IPS-18c (cell line): ENCODE measurements around the gene NXF3.
"Not testable (repeated sequence)": the region's sequence is repeated elsewhere in the genome, so short reads cannot be mapped to it uniquely, and the experiment has no call there.

Experiments used
- H3K4me3 ChIP-seq: 2 replicates; pipeline ENCODE4 v1.7.0; 2013; ENCODE audit warnings: low read depth, mild to moderate bottlenecking, low read length, moderate library complexity; ENCODE audit not compliant: insufficient read depth
- H3K9me3 ChIP-seq: one replicate; pipeline ENCODE4 v1.6.1; 2013; ENCODE audit warnings: mild to moderate bottlenecking, low read length, moderate library complexity; ENCODE audit not compliant: control insufficient read depth, insufficient read depth

NXF3 gene, protein sequence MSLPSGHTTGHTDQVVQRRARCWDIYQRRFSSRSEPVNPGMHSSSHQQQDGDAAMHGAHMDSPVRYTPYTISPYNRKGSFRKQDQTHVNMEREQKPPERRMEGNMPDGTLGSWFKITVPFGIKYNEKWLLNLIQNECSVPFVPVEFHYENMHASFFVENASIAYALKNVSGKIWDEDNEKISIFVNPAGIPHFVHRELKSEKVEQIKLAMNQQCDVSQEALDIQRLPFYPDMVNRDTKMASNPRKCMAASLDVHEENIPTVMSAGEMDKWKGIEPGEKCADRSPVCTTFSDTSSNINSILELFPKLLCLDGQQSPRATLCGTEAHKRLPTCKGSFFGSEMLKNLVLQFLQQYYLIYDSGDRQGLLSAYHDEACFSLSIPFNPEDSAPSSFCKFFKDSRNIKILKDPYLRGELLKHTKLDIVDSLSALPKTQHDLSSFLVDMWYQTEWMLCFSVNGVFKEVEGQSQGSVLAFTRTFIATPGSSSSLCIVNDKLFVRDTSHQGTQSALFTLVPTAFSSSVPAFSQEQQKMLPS

GRCh38 chrX:103092942-103093341 is at the start of gene NXF3:
Gene NXF3 (minus strand): TSS chrX:103093143. CDS start chrX:103093023, 120 bp downstream.
- no peak within 1 kb of the TSS for H3K4me3 ChIP-seq
- no peaks in the 10 kb centered on the region for H3K9me3 ChIP-seq

DNA sequence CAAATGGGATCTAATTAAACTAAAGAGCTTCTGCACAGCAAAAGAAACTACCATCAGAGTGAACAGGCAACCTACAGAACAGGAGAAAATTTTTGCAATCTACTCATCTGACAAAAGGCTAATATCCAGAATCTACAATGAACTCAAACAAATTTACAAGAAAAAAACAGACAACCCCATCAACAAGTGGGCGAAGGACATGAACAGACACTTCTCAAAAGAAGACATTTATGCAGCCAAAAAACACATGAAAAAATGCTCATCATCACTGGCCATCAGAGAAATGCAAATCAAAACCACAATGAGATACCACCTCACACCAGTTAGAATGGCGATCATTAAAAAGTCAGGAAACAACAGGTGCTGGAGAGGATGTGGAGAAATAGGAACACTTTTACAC is 43.6 kb upstream of the NXF3 start:
- not testable (repeated sequence) for H3K9me3 ChIP-seq, H3K4me3 ChIP-seq

DNA sequence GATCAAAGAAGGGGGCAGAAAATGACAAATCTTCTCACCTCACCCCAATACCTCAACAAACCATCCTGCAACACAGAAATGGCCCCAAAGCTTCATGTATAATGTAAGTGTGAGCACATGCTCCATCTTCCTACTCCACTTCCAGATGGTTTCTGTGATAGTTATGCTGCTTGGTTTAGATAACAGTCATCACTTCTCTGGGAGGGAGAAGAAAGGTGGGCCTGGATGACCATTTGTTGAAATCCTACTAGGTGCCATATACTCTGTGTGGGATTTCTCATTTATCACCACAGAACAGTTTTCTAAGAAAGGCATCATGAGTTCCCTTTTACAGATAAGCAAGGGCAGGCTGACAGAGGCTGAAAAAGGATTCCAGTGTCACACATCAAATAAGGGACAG is 31.3 kb upstream of the NXF3 start:
- H3K4me3 ChIP-seq: no peak overlapping the region
- peaks cover 3% of the 10 kb centered on the region for H3K9me3 ChIP-seq

DNA sequence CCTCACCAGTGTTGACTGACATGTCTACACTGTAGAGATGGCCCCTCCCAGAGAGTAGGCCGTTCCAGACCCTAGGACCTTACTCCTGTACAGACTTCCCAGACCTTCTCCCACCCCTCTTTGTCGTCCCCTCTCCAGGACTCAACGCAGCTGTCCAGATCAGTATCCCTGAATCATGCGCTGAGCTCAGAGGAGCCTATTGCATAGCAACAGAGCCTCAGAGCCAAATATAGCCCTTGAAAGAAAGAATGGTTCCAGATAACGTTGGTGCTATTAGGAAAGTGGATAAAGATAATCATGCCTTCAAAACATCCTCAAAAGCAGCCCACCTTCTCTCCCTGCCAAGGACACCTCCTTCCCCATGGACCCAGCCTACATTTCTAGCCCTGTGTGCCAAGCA is 27.8 kb upstream of the NXF3 start:
- H3K9me3 ChIP-seq: peaks cover 2% of the 10 kb centered on the region
- H3K4me3 ChIP-seq: no peak overlapping the region

GRCh38 chrX:103116970-103117369 is 24.0 kb upstream of the NXF3 start:
- H3K4me3 ChIP-seq, H3K9me3 ChIP-seq: not testable (repeated sequence)

DNA sequence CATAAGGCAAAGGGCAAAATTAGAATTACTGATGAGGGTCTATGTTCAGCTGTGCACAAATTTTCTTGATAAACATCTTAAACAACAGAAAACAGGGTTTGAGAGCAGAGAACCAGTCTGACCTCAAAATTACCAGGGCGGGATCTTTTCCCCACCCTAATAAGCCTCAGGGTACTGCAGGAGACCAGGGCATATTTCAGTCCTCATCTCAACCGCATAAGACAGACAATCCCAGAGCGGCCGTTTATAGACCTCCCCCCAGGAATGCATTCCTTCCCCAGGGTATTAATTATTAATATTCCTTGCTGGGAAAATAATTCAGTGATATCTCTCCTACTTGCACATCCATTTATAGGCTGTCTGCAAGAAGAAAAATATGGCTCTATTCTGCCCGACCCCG is 16.6 kb upstream of the NXF3 start:
- not testable (repeated sequence) for H3K4me3 ChIP-seq, H3K9me3 ChIP-seq

GRCh38 chrX:103107836-103108235 is 14.9 kb upstream of the NXF3 start:
- H3K4me3 ChIP-seq: no peak overlapping the region

DNA sequence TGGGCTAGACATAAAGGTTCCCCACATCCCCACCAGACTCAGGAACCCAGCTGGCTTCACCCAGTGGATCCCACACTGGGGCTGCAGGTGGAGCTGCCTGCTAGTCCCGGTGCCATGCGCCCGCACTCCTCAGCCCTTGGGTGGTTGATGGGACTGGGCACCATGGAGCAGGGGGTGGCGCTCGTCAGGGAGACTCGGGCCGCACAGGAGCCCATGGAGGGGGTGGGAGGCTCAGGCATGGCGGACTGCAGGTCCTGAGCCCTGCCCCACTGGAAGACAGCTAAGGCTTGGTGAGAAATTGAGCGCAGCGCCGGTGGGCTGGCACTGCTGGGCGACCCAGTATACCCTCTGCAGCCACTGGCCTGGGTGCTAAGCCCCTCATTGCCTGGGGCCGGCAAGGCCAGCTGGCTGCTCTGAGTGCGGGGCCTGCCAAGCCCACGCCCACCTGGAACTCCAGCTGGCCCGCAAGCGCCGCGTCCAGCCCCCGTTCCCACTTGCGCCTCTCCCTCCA is 14.3 kb upstream of the NXF3 start:
- H3K9me3 ChIP-seq, H3K4me3 ChIP-seq: not testable (repeated sequence)

More at GRCh38 chrX:103107836-103108235, 14.9 kb upstream of the NXF3 start:
- peaks cover 7% of the 10 kb centered on the region for H3K9me3 ChIP-seq

DNA sequence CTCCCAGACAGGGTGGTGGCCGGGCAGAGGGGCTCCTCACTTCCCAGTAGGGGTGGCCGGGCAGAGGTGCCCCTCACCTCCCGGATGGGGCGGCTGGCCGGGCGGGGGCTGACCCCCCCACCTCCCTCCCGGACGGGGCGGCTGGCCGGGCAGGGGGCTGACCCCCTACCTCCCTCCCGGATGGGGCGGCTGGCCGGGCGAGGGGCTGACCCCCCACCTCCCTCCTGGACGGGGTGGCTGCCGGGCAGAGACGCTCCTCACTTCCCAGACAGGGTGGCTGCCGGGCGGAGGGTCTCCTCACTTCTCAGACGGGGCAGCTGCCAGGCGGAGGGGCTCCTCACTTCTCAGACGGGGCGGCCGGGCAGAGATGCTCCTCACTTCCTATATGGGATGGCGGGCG is 11.4 kb upstream of the NXF3 start:
- not testable (repeated sequence) for H3K9me3 ChIP-seq, H3K4me3 ChIP-seq

GRCh38 chrX:103103866-103104265 is 10.9 kb upstream of the NXF3 start:
- H3K9me3 ChIP-seq, H3K4me3 ChIP-seq: not testable (repeated sequence)

- H3K4me3 ChIP-seq: no peak overlapping the region
Measured at GRCh38 chrX:103101299-103102042, 8.5 kb upstream of the NXF3 start.

GRCh38 chrX:103100484-103100883 is 7.5 kb upstream of the NXF3 start:
- Histone ChIP-seq H3K9me3 (no peaks in the 10 kb centered on the region), H3K4me3 (no peak overlapping the region)

More at GRCh38 chrX:103101299-103102042, 8.5 kb upstream of the NXF3 start:
- no peaks in the 10 kb centered on the region for H3K9me3 ChIP-seq

DNA sequence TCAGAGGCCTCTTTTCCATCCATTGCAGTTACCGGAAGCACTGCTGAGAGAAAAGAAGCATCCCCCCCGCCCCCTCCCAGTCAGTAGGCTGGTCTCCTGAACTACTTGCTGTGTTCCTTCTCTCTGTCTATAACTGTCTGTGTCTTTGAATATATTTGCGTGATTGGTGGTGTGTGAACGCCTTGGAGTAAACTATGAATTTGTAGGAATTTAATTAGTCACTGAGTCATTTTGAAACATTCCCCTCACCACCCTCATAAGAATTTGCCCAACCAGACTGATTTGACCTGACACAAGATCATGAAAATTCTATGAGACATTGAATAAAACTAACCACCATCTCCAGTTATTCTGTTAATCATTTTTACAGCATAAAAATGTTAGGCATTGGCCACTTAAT is 6.7 kb upstream of the NXF3 start:
- Histone ChIP-seq H3K9me3 (no peaks in the 10 kb centered on the region), H3K4me3 (no peak overlapping the region)

- Histone ChIP-seq H3K9me3 (no peaks in the 10 kb centered on the region), H3K4me3 (no peak overlapping the region)
Measured at GRCh38 chrX:103098488-103098887, 5.5 kb upstream of the NXF3 start.

GRCh38 chrX:103081051-103081450 is 11.9 kb downstream of the NXF3 start:
- peaks cover 2% of the 10 kb centered on the region for H3K9me3 ChIP-seq
- H3K4me3 ChIP-seq: no peak overlapping the region

DNA sequence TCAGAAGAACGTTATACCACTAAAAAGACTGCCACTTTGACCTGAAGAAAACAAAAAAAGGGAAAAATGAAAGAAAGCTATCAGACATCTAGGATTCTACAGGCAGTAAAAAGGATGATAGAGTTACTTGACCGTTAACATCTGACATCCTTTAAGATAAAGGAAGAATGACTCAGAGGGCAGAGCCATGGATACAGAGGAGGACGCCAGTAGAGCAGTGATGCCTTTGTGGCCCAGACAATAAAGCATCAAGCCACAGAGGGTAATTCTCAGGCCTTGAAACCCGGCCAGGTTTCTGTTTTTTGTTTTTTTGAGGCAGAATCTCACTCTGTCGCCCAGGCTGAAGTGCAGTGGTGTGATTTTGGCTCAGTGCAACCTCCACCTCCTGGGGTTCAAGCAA is 19.5 kb downstream of the NXF3 start:
- Histone ChIP-seq H3K4me3 (no peak overlapping the region), H3K9me3 (no peaks in the 10 kb centered on the region)

GRCh38 chrX:103066606-103067005 is 26.3 kb downstream of the NXF3 start:
- no peak overlapping the region for H3K4me3 ChIP-seq
- peaks cover 2% of the 10 kb centered on the region for H3K9me3 ChIP-seq

DNA sequence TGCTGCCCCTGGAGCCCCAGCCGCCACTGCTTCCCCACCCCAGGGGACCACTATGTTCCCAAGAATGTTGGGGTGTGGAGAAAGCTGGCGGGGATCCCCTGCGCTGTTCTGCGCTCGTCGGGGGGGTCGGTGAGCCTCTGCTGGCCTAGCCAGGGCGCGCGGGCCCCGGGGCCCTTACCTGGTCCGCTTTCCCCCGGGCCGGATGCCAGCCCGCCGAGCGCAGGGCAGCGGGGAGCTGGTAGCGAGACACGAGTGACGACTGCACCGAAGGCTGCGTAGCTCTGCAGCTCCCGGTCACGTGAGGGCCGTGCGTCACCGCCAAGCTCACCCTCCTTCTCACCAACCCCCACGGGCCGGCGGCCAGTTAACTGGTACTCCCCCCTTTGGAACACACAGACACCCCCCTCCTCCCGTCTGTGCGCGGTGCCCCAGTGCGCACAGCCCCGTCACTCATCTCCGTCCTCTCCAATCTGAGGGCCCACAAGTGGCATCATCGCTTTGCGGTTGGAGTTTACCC is 29.0 kb downstream of the NXF3 start, which contains the start of gene BEX1:
Gene BEX1, minus strand, starts transcription at position 254 of the 517 bp plus-strand sequence. CDS start 897 bp downstream, outside the sequence.
- H3K4me3 ChIP-seq: peak within 1 kb of the TSS; percentile 70

More for the DNA sequence above, 29.0 kb downstream of the NXF3 start, which contains the start of gene BEX1:
- H3K9me3 ChIP-seq: peaks cover 2% of the 10 kb centered on the region
